Esophagus (tissue), 2 donors: ENCODE measurements around the gene DPP9. TPM values are rescaled to one million over a fixed set of nuclear protein-coding genes. Genes with fewer than 3 reads are reported as not detected.

Experiments used
- H3K27ac ChIP-seq, 2 donors: one replicate each; pipeline ENCODE4 v1.5.1; 2013; ENCODE audit warnings: low read depth in 2 of 2, mild to moderate bottlenecking in 2 of 2, inconsistent platforms in 1 of 2, low read length in 1 of 2, moderate library complexity in 1 of 2
- H3K27me3 ChIP-seq, 2 donors: one replicate each; pipeline ENCODE4 v1.6.1; 2013; ENCODE audit warnings: low read length in 2 of 2, control low read depth in 1 of 2, mild to moderate bottlenecking in 1 of 2; ENCODE audit not compliant: insufficient read depth in 2 of 2, control insufficient read depth in 1 of 2
- H3K36me3 ChIP-seq, 2 donors: one replicate each; pipeline ENCODE4 v1.6.1; 2013; ENCODE audit warnings: low read length in 1 of 2; ENCODE audit not compliant: control insufficient read depth in 2 of 2, insufficient read depth in 2 of 2
- H3K4me1 ChIP-seq, 2 donors: one replicate each; pipeline ENCODE4 v1.6.1; 2013; ENCODE audit warnings: low read length in 1 of 2; ENCODE audit not compliant: control insufficient read depth in 2 of 2, insufficient read depth in 2 of 2
- H3K4me3 ChIP-seq, 2 donors: one replicate each; pipeline ENCODE4 v1.5.1; 2013; ENCODE audit warnings: low read length in 2 of 2, mild to moderate bottlenecking in 2 of 2, low read depth in 1 of 2, moderate library complexity in 1 of 2
- H3K9me3 ChIP-seq, 2 donors: one replicate each; pipeline ENCODE4 v1.6.1; 2013; ENCODE audit warnings: mild to moderate bottlenecking in 2 of 2, low read depth in 1 of 2, low read length in 1 of 2, moderate library complexity in 1 of 2; ENCODE audit not compliant: control insufficient read depth in 2 of 2, insufficient read depth in 1 of 2
- WGBS, 2 donors: extraction: QIAGEN DNeasy Blood & Tissue Kit; methylation state at CpG; one replicate each; pipeline ENCODE4 v1.1.7; 2013; 5-methylcytosine and 5-hydroxymethylcytosine counted together
- polyA plus RNA-seq, 2 donors: library from polyadenylated mRNA; stranded (reverse); fragments of 200-250 nt; gene quantifications; one replicate each; pipeline ENCODE4 v1.2.3, GENCODE V29; 2013
- donor health status: healthy with polysubstance abuse.
- donor health status: Bipolar disorder and iron deficiency.

The DPP9 gene
- polyA plus RNA-seq, 2 donors = 24.3 to 29.2 TPM

- Histone ChIP-seq H3K36me3 (peaks cover 12 to 47% of the 10 kb centered on the region in 2 donors), H3K4me3 (no peak overlapping the region), H3K27ac (no peak overlapping the region), H3K27me3 (no peaks in the 10 kb centered on the region), H3K9me3 (peaks cover 3 to 5% of the 10 kb centered on the region in 2 donors), H3K4me1 (no peaks in the 10 kb centered on the region)
- WGBS, 2 donors = 74 to 77% methylated on average over 8 of the region's 8 CpGs
Measured at GRCh38 chr19:4656102-4656501, 67.5 kb downstream of the DPP9 start.

DNA sequence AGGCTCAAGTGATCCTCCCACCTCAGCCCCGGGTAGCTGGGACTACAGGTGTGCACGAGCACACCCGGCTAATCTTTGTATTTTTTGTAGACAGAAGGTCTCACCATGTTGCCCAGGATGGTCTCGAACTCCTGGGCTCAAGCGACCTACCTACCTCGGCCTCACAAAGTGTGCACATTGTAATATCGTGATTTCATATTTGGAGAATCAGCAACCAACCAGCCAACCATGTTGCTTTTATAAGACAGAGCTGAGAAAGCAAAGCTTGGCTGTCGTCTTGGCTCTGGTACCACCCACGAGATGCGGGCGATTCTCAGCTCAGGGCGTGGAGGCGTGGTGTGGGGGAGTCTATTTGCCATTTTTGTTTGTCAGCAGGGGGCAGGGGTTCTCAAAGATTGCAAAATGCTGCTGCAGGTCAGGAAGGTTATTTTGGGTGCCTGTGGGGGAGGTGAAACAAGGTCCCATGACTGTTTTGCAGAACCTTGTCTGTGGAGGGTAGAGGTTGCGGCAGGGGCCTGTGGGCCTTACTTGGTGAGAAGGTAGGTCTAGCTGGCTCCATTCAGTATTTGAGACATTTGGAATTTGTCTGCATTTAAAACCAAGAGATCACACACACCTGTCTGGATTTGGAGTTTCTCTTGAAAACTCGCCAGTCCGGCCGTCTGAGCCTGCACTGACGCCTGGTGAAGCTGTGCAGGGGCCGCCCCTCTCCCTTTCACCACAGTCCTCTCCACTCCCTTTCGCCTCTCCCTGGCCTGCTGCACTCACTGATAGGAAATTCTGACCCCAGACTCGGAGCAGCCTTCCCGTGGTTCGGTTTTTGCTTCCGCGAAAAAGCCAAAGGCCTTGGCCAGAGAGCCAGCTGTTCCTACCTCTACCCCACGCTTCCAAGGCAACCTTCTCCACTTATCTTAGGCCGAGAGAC is 68.9 kb downstream of the DPP9 start:
- peaks cover 12 to 40% of the 10 kb centered on the region in 2 donors for H3K36me3 ChIP-seq
- H3K27ac ChIP-seq = no peak overlapping the region

DNA sequence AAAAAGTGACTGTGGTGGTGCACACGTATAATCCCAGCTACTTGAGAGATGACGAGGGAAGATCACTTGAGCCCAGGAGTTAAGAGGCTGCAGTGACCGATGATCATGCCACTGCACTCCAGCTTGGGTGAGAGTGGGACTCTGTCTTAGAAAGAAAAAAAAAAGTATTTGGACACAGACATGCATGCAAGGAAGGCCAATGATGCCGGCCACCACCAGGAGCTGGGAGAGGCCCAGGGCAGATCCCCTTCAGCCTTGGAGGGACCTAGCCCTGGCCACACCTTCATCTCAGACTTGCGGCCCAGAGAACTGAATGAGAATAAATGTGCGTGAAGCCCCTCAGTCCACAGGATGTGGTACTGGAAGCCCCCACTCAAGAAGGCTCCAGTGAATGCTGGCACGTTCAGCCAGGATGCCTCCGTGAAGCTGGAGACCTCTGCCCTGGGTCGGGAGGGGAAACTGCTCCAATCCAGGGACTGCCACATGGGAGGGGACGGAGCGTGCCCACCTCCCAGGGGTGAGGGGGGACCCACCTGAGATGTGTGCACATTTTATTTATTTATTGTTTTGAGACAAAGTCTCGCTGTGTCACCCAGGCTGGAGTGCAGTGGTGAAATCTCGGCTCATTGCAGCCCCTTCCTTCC is 69.7 kb downstream of the DPP9 start:
- no peak overlapping the region for H3K27ac ChIP-seq
- no peaks in the 10 kb centered on the region for H3K27me3 ChIP-seq
- H3K36me3 ChIP-seq = peaks cover 12 to 39% of the 10 kb centered on the region in 2 donors
- H3K4me1 ChIP-seq = no peaks in the 10 kb centered on the region
- peaks cover 3 to 5% of the 10 kb centered on the region in 2 donors for H3K9me3 ChIP-seq
- no peak overlapping the region for H3K4me3 ChIP-seq
- 84 to 88% methylated on average over 13 of the region's 13 CpGs for WGBS, 2 donors

More for the DNA sequence above, 68.9 kb downstream of the DPP9 start:
- H3K9me3 ChIP-seq = peaks cover 3 to 5% of the 10 kb centered on the region in 2 donors
- WGBS, 2 donors = 83 to 85% methylated on average over 27 of the region's 27 CpGs
- no peak overlapping the region for H3K4me3 ChIP-seq
- H3K4me1 ChIP-seq = no peaks in the 10 kb centered on the region
- H3K27me3 ChIP-seq = no peaks in the 10 kb centered on the region

GRCh38 chr19:4652075-4652474 is 71.6 kb downstream of the DPP9 start:
- 91 to 95% methylated on average over 29 to 44 of the region's 44 CpGs for WGBS, 2 donors
- H3K36me3 ChIP-seq = peaks cover 4 to 26% of the 10 kb centered on the region in 2 donors

GRCh38 chr19:4650159-4650558 is 73.5 kb downstream of the DPP9 start:
- H3K36me3 ChIP-seq = peaks cover 4 to 18% of the 10 kb centered on the region in 2 donors
- no peak overlapping the region for H3K27ac ChIP-seq
- no peaks in the 10 kb centered on the region for H3K9me3 ChIP-seq
- WGBS, 2 donors = 76 to 91% methylated on average over 2 of the region's 2 CpGs
- H3K27me3 ChIP-seq = no peaks in the 10 kb centered on the region
- no peak overlapping the region for H3K4me3 ChIP-seq
- no peaks in the 10 kb centered on the region for H3K4me1 ChIP-seq

More at GRCh38 chr19:4652075-4652474, 71.6 kb downstream of the DPP9 start:
- Histone ChIP-seq H3K4me1 (no peaks in the 10 kb centered on the region), H3K27ac (no peak overlapping the region), H3K27me3 (no peaks in the 10 kb centered on the region), H3K4me3 (no peak overlapping the region), H3K9me3 (no peaks in the 10 kb centered on the region)

GRCh38 chr19:4649392-4650047 is 74.1 kb downstream of the DPP9 start:
- 85 to 86% methylated on average over 19 of the region's 19 CpGs for WGBS, 2 donors
- peaks cover 0 to 15% of the 10 kb centered on the region in 2 donors for H3K36me3 ChIP-seq
- H3K27ac ChIP-seq = no peak overlapping the region
- H3K9me3 ChIP-seq = no peaks in the 10 kb centered on the region
- no peak overlapping the region for H3K4me3 ChIP-seq
- H3K27me3 ChIP-seq = no peaks in the 10 kb centered on the region
- no peaks in the 10 kb centered on the region for H3K4me1 ChIP-seq

DNA sequence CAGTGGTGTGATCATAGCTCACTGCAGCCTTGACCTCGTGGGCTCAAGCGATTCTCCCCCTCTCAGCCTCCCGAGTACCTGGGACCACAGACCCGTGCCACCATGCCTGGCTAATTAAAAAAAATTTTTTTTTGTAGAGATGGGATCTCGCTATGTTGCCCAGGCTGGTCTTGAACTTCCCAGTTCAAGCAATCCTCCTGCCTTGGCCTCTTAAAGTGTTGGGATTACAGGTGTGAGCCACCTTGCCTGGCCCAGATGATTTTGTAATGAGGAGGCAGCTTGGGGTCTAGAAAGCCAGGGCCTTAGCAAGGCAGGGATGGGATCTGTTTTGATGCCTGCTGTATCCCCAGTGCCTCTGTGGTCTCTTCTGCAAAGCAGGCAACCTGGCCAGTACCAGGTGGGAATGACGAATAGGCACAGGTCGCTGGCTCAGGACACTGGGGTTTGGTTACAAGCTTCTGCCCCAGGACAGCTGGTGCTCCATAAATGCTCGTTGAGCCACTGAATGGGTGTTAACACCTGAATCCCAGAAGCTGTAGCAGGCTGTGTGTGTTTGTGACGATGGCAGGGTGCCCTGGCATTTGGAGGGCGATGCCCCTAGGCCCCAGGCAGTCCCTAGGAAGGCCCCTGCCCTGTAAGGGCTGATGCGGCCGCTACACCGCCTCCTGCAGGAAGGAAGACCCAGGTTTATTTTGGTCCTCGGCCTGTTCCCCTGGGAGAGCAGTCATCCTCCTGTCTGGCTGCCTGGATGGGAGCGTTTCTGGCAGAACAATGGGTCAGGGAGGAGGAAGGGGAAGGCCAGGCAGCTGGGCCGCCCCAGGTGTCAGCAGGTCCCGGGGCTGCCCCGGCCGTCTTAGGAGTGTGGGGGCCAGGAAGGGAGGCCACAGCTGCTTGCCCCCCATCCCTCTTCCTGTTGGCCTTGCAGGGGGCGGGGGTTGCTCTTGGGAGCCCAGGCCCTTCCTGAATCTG is 75.7 kb downstream of the DPP9 start:
- H3K9me3 ChIP-seq = no peaks in the 10 kb centered on the region
- WGBS, 2 donors = 70 to 75% methylated on average over 20 of the region's 20 CpGs
- H3K4me3 ChIP-seq = no peak overlapping the region
- no peaks in the 10 kb centered on the region for H3K4me1 ChIP-seq
- H3K27me3 ChIP-seq = no peaks in the 10 kb centered on the region
- peaks cover 0 to 15% of the 10 kb centered on the region in 2 donors for H3K36me3 ChIP-seq
- peak overlapping the region in 1 of 2 donors; percentile 54 for H3K27ac ChIP-seq

- Histone ChIP-seq H3K36me3 (peaks cover 0 to 4% of the 10 kb centered on the region in 2 donors), H3K4me3 (no peak overlapping the region), H3K9me3 (no peaks in the 10 kb centered on the region), H3K27me3 (no peaks in the 10 kb centered on the region), H3K27ac (no peak overlapping the region), H3K4me1 (peaks cover 2 to 6% of the 10 kb centered on the region in 2 donors)
- WGBS, 2 donors = 86 to 93% methylated on average over 4 of the region's 4 CpGs
Measured at GRCh38 chr19:4645718-4646117, 77.9 kb downstream of the DPP9 start.
